Activated T-cell treated with anti-CD3 and anti-CD28 coated beads, Interleukin-2, amount 50 U/mL, for 1 hour (primary cell): ENCODE results near the gene USP8.

Experiments used
- DNase-seq: peaks from one replicate; pipeline ENCODE4 v3.0.0-alpha.2; 2020

Gene USP8

DNA sequence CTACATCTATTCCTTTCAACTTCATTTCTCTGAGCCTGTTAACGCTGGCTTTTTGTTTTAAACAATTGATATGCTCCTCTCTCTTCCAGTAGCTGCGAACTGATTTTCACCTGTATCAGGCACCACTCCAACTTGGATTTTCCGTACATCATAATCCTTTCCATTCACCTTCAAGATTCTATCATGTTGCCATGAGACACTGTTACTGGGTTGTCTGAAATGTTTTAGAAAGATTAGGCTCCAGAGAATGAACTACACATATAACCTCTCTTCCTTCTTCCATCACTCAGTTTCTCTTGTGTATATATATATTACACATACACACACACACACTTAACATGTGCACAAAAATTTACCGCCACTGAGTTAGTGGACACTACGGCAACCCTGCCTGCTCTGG is 122.4 kb downstream of the USP8 start, which contains the start of gene USP50:
TSS of gene USP50 (minus strand) at position 101 of the 400 bp plus-strand sequence. CDS start 141 bp downstream, outside the sequence.
- DNase-seq: no peak

DNA sequence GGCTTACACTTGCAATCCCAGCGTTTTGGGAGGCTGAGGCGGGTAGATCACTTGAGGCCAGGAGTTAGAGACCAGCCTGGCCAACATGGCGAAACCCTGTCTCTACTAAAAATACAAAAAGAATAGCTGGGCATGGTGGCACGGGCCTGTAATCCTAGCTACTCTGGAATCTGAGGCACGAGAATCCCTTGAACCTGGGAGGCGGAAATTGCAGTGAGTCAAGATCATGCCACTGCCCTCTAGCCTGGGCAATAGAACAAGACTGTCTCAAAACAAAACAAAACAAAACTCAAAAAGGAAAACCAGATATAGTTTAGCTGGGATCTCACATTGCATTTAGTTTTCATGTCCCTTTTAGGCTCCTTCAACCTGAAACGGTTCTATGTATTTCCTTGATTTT is 125.1 kb downstream of the USP8 start:
- no peak for DNase-seq

DNA sequence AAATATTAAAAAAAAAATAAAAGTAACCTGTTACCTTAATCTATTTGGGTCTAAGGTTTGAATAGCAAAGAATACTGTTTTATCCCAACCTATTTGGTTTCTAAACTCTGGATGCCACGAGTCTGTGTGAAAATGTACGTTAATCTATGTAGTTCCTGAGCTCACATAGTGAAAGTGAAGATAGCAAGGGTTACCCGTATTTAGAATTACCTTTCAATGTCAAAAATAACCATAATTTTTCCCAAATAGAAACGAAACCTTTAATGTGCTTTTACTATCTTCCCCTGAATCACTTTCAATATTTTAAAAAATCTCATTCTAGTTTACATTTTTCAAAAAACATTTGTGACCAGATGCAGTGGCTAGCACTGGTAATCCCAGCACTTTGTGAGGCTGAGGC is 128.0 kb downstream of the USP8 start:
- DNase-seq: no peak

DNA sequence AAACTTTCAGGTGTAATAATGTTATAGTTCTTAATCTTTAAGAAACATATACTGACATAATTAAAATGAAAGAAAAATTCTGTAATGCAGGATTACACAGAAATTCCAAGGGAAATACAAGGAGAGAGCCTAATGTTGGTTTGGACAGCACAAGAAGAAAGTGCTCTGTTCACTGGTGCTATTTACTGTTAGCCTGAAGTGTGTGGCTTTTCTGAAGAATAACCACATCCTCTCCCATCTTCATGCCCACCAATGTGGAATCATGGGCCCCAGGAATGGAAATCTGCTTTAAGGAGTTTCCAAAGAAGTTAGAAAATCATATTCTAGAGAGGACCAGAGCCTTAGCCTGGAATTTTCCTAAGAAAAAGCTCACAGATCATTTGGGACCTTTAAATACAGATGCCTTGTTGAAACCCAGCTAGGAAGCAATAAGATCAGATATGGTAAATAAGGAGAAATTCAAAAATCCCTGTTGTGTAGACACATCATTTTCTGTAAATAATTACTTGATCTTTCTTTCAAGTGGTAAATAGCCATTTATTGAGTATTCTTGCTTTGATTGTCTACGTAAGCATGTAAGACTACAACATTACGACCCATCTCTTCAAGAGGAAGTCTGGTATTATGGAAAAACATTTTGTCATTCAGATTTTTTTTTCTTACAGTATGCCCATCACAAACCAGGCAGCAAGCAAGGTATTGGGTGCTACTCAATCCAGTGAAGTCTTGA is 132.6 kb downstream of the USP8 start:
- no peak for DNase-seq

DNA sequence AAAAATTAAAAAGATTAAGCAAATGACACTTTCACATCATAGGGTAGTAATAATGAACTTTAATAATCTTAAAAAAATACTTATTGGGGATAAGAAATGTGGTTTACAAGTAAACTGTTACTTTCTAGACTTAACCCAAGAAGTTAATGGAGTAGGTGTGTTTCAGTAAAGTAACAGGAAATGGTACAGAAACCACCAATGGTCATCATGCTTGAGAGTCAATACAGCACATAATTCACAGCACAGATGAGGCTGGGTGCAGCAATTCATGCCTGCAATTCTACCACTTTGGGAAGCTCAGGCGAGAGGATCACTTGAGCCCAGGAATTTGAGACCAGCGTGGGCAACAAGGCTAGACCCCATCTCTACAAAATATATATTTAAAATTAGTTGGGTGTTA is 133.8 kb downstream of the USP8 start:
- no peak for DNase-seq

DNA sequence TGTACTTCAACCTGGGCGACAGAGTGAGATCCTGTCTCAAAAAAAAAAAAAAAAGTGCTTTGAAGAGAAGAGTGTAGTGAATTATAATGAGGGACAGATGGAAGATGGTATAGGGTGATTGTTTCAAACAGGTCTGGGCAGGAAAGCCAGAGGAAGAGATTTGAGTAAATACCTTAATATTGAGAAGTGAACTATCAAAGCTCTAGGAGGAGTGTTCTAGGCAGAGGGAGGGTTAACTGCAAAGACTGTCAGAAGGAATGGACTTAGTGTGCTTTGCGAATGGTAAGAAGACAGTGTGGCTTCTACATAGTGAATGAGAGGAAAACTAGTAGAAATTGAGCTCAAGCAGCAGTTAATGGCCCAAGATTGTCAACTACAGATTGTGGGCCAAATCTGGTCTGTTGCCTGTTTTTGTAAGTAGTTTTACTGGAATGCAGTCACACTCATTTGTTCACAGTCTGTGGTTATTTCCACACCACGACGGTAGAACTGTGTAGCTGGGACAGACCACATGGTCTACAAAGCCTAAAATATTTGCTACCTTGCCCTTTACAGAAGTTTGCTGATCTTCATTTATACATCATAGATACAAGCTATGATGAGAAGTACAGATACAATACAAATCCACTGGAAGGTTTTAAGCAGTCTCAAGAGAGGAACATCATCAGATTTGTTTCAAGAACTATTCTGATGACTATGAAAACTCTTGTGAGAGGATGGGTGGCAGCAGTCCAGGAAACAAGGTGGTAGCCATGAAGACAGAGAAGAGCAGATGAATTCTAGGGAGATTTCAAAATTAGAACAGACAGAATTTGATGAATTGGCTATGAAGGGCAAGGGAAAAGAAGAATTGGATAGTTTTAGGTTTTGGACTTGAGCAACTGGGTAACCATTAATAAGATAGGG is 138.8 kb downstream of the USP8 start:
- DNase-seq: no peak

DNA sequence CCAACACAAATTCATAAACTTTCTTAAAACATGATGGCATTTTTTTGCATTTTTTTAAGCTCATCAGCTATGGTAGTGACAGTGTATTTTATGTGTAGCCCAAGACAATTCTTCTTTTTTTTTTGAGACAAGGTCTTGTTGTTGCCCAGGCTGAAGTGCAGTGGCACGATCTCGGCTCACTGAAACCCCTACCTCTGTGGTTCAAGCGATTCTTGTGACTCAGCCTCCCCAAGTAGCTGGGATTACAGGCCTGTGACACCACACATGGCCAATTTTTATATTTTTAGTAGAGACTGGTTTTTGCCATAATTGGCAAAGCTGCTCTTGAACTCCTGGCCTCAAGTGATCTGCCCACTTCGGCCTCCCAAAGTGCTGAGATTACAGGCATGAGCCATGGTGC is 139.6 kb downstream of the USP8 start:
- no peak for DNase-seq
